Panc1 (cell line): Measurements from ENCODE around the gene KMO. TPM values are rescaled to one million over a fixed set of nuclear protein-coding genes. Genes with fewer than 3 reads are reported as not detected.

Experiments
- ATAC-seq: fragments of 200-7000 bp; cut with Tn5 transposase; 2 replicates; pipeline ENCODE4 v1.9.1; 2020; ENCODE audit warnings: mild to moderate bottlenecking, moderate library complexity
- BruUV-seq: library from RNA; stranded (reverse); fragments of 400-500 nt; replicated peaks from 2 replicates; lab custom pipeline; 2021; lab: Mats Ljungman, UMichigan
- CTCF ChIA-PET: fragments of 300-600 bp; sonication (Branson Sonifier 250); formaldehyde crosslinking; loops from one replicate; lab custom pipeline; 2022; ENCODE audit warnings: antibody characterized with exemption; lab: Charles Lee
- POLR2A ChIA-PET: fragments of 300-600 bp; sonication (Branson Sonifier 250); formaldehyde crosslinking; loops from one replicate; lab custom pipeline; 2022; ENCODE audit warnings: antibody characterized with exemption; lab: Charles Lee
- DNase-seq: peaks from one replicate; pipeline ENCODE4 v3.0.0-alpha.2; 2010; ENCODE audit warnings: low read depth, low spot score
- H3K27ac ChIP-seq: 2 replicates; pipeline ENCODE4 v1.5.1; 2011; ENCODE audit warnings: mild to moderate bottlenecking, low read length, inconsistent platforms
- H3K27me3 ChIP-seq: fragments of 200-500 bp; sonication (Bioruptor generic); 2 replicates; pipeline ENCODE4 v1.6.0; 2014; ENCODE audit warnings: low read length, inconsistent platforms; ENCODE audit not compliant: control insufficient read depth, insufficient read depth
- H3K36me3 ChIP-seq: fragments of 200-500 bp; sonication (Bioruptor generic); 2 replicates; pipeline ENCODE4 v1.5.1; 2014; ENCODE audit warnings: inconsistent platforms, mild to moderate bottlenecking, low read length, moderate library complexity; ENCODE audit not compliant: control insufficient read depth, insufficient read depth
- H3K4me1 ChIP-seq: 2 replicates; pipeline ENCODE4 v1.5.1; 2011; ENCODE audit warnings: inconsistent platforms, mild to moderate bottlenecking, low read length, moderate library complexity; ENCODE audit not compliant: control insufficient read depth, insufficient read depth
- H3K4me3 ChIP-seq, 2 experiments: 2 replicates each; pipeline ENCODE4 v1.5.1; 2011 to 2012; ENCODE audit warnings: low read depth in 2 of 2, low read length in 2 of 2, mild to moderate bottlenecking in 2 of 2, inconsistent platforms in 1 of 2, moderate library complexity in 1 of 2
- H3K9me3 ChIP-seq: fragments of 200-500 bp; sonication (Bioruptor generic); 2 replicates; pipeline ENCODE4 v1.5.1; 2014; ENCODE audit warnings: low read depth, mild to moderate bottlenecking, inconsistent platforms, low read length, moderate library complexity; ENCODE audit not compliant: control insufficient read depth, insufficient read depth
- CTCF ChIP-seq: fragments of 450-650 bp; IDR thresholded peaks from 2 replicates; pipeline ENCODE4 v1.5.1; 2017; ENCODE audit warnings: mild to moderate bottlenecking
- POLR2AphosphoS5 ChIP-seq: IDR thresholded peaks from 2 replicates; pipeline ENCODE4 v1.6.1; 2012; ENCODE audit warnings: mild to moderate bottlenecking, low read depth, low read length, moderate library complexity
- REST ChIP-seq, 2 experiments: IDR thresholded peaks; 2 replicates each; pipeline ENCODE4 v1.6.1; 2011 to 2012; ENCODE audit warnings: low read depth in 2 of 2, control low read depth in 1 of 2, low read length in 1 of 2, mild to moderate bottlenecking in 1 of 2, moderate library complexity in 1 of 2; ENCODE audit not compliant: insufficient read depth in 1 of 2
- SIN3A ChIP-seq: IDR thresholded peaks from 2 replicates; pipeline ENCODE4 v1.6.1; 2012; ENCODE audit warnings: low read depth, mild to moderate bottlenecking, low read length, moderate library complexity, borderline replicate concordance; ENCODE audit not compliant: insufficient read depth
- TCF7L2 ChIP-seq: IDR thresholded peaks from 2 replicates; pipeline ENCODE4 v1.6.1; 2011; ENCODE audit warnings: mild to moderate bottlenecking, low read depth, low read length, inconsistent platforms
- in situ Hi-C: cut with HindIII; loops from 2 replicates; pipeline ENCODE4 v1.10.0; 2016; ENCODE audit warnings: low sequenced_read_pairs, low pct_unique_long_range_greater_than_20kb
- intact Hi-C: fragments of 100-400 bp; cut with micrococcal nuclease; formaldehyde crosslinking; loops from one replicate; pipeline ENCODE4 v1.10.0; 2022; ENCODE audit not compliant: unreplicated experiment
- total RNA-seq: library from RNA; stranded (reverse); gene quantifications from one replicate; pipeline ENCODE4 v1.2.1, GENCODE V29; 2021; ENCODE audit not compliant: unreplicated experiment

KMO gene
- total RNA-seq, 1 experiment from 2014 or later = 1.8 TPM

GRCh38 chr1:241630476-241630875 is 98.3 kb downstream of the KMO start:
- no peak for DNase-seq
- H3K36me3 ChIP-seq = peaks cover 3% of the 10 kb centered on the region; the same call in 1 of the 2 replicates
- in situ Hi-C loops (no loop called here), intact Hi-C loops (no loop called here)
- H3K4me3 ChIP-seq = no peak overlapping the region
- CTCF ChIA-PET = interaction anchor here (0.6 kb wide), 1 partner anchor 103 kb away, joined by 3 read pairs; no protein-coding TSS in a partner anchor
- H3K4me1 ChIP-seq = peaks cover 8% of the 10 kb centered on the region; the same call in 1 of the 2 replicates
- H3K27ac ChIP-seq = no peak overlapping the region
- POLR2A ChIA-PET = no interaction called here
- TF ChIP-seq TCF7L2 (no peak), POLR2AphosphoS5 (no peak), SIN3A (no peak), CTCF (no peak), REST (IDR thresholded peaks at IDR 0.05; ENCODE audit: insufficient read depth in 1 of 2, low read depth in 2 of 2, low read length in 1 of 2) (no peak)
- no peaks in the 10 kb centered on the region for H3K27me3 ChIP-seq
- no peaks in the 10 kb centered on the region for H3K9me3 ChIP-seq
- no TSS peak for BruUV-seq
- ATAC-seq = no peak

- intact Hi-C loops = no loop called here
- TF ChIP-seq CTCF (no peak), POLR2AphosphoS5 (no peak), REST (IDR thresholded peaks at IDR 0.05; ENCODE audit: insufficient read depth in 1 of 2, low read depth in 2 of 2, low read length in 1 of 2) (no peak), SIN3A (no peak), TCF7L2 (no peak)
- CTCF ChIA-PET = no interaction called here
- no peak overlapping the region for H3K4me3 ChIP-seq
- H3K36me3 ChIP-seq = peaks cover 3% of the 10 kb centered on the region; the same call in 1 of the 2 replicates
- no peaks in the 10 kb centered on the region for H3K27me3 ChIP-seq
- in situ Hi-C loops = no loop called here
- DNase-seq (no peak), ATAC-seq (no peak)
- BruUV-seq = no TSS peak
- POLR2A ChIA-PET = no interaction called here
- no peaks in the 10 kb centered on the region for H3K9me3 ChIP-seq
- peaks cover 8% of the 10 kb centered on the region; the same call in 1 of the 2 replicates for H3K4me1 ChIP-seq
- no peak overlapping the region for H3K27ac ChIP-seq
Observed at GRCh38 chr1:241630899-241631298, 98.7 kb downstream of the KMO start.
